NCI-H1105 treated with DMSO at 0.1 percent for 48 hours (cell line): ENCODE results near the gene UBAC2.

ENCODE experiments used
- DNase-seq: peaks from one replicate; lab custom pipeline; 2025; lab: John Stamatoyannopoulos, UW

Gene UBAC2

DNA sequence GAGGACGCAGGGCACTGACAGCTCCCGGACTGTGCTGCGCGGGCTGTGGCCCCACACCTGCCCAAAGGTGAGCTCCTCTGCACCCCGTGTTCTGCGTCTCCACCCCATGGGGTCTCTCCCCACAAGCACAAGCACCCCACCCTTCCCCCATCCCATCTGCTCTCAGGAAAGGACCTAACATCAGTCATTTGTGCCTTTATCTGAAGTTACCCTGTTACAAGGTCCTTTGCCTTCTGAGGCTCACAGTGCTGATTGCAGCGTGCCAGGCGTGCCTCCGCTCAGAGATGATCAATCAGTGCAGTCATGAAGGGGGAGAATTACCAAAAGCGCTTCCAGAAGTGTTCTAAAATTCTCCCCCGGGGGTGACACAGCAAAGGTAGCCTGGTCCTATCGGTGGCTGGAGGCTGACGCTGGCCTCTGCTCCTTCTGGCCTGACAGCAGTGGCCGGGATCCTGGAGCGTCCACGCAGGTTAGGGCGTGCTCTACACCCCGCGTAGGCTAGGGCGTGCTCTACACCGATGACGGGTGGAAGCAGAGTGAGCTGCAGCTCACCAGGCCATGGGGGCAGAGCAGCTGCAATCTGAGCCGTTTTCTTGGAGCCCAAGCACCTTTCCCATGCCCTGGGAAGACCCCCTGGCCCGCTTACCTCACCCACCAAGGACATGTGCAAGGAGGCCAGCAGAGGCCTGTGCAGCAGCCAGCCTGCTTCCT lies 215.9 kb downstream of the UBAC2 start:
- DNase-seq, result no peak

DNA sequence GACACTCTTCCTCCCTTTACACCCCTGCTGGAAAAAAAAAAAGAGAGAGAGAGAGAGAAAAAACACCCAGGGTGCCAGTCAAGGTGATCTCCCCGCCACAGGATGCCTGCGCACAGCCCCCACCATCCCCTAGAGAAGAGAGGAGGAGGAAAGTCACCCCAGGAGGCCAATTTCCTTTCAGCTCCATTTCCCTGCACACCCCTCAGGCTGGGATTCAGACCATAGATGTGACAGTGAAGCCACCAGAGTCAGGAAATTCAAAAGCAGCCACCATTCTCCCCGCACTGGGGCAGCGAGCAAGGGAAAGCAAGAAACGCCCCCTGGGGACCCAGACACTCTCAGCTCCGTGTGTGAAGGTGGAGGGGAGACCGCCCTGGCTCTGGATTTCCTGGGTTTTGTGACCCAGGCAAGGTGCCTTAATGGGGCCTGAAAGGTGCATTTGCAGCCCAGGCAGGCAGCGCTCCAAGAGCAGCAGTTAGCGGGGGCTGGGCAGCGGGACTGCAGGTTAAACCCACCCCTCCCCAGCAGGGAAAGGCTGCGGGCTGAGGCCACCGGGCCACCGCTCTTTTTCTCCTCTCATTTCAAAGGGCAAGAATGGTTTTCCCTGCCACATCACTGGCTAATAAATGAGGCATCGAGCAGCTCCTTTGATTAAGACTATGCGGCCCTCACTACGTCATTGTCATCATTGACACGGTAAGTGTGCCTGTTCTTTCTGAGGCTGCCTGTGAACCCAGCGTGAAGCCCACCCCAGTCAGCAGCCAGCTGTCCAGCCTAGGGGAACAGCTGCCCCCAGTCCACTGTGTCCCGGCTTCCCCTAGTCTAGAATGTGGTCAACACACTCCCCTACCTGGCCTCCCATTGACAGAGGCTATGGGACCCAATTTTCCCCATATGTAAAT lies 216.8 kb downstream of the UBAC2 start:
- DNase-seq, result no peak

DNA sequence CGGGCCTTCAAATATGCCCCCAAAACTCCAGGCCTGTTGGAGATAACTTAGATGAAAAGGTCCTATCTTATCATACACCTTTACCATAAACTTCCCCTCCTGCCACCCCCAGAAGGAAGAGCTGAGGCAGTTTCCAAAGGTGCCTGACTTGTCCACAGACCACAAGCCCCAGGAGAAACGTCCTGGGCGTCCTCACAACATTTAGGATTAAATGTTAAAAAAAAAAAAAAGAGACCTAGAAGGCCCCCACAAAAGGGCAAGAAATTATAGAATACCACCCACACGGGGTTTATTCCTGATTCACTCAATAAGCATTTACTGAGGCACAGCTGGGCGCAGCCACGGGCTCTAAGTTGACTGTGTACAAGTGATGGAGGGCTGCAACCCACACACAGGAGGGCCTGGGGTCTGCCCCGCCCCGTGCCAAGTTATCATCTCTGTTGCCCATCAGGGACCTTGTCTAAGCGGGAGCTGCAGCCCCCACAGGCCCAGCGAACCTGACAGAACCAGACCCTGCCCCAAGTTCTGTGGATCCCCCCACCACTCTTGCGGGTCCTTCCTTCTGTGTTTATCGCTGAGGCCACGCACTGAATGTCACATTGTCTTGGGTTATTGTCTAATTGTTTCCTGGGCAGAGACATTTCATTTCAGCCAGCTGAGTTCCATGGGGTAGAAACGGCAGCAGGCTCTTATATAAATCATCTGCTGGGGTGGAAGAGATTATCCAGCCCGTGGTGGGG lies 217.6 kb downstream of the UBAC2 start:
- DNase-seq, result no peak

DNA sequence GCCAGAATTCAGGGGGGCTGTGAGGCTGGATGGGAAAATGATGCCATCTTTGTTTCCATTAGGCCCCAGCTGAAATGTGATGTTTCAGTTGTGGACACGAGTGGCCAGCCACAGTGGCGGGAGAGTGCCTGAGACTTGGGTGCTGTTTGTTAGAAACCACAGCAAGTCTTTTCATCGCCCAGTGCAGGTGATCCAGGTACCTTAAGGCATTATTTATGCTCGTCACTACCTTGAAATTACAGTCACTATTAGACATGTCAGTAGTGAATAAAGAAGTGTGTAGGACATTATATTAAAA lies 218.1 kb downstream of the UBAC2 start:
- no peak for DNase-seq

DNA sequence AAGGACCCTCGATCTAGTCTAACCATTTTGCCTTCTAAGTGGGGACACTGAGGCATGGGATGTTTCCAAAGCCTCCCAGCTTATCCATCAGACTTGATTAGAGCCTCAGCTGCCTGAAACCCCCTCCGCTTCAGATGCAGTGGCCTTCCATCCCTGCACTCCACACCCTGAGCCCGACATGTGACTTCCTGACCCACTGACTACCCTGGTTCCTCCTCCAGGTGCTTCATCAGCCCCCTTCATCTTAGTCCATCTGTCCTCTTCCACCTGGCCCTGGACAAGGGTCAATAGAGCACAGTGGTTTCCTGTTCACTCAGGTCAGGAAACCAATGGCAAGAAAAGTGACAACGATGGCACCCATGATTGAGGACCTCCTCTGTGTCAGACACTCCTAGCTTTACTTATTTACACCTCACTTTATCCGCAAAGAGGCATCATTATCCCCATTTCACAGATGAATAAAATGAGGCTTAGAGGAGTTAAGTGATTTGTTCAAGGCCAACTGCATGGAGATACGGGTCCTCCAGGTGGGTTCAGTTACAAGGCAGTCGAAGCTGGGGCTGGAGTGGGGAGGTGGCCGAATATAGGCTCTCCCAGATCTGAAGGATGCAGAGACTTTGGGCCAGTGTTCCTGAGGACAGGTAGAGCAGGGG lies 219.1 kb downstream of the UBAC2 start:
- no peak for DNase-seq

DNA sequence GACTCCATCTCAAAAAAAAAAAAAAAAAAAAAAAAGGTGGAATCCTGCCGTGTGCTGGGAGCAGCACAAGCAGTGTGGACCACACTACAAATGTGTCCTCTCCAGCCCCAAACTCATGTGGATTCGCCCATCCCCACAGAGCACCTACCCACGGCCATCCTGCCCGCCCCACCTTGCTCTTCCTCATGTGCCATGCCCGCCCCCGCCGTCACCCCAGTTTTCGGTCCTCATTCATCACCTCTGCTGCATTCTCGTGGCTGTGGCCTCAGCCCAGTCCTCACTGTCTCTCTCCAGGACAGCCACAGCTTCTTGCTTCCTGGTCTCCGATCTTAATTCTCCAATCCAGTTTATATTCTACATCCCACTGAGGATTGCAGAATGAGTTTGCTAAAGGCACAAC lies 220.6 kb downstream of the UBAC2 start:
- DNase-seq, result no peak

DNA sequence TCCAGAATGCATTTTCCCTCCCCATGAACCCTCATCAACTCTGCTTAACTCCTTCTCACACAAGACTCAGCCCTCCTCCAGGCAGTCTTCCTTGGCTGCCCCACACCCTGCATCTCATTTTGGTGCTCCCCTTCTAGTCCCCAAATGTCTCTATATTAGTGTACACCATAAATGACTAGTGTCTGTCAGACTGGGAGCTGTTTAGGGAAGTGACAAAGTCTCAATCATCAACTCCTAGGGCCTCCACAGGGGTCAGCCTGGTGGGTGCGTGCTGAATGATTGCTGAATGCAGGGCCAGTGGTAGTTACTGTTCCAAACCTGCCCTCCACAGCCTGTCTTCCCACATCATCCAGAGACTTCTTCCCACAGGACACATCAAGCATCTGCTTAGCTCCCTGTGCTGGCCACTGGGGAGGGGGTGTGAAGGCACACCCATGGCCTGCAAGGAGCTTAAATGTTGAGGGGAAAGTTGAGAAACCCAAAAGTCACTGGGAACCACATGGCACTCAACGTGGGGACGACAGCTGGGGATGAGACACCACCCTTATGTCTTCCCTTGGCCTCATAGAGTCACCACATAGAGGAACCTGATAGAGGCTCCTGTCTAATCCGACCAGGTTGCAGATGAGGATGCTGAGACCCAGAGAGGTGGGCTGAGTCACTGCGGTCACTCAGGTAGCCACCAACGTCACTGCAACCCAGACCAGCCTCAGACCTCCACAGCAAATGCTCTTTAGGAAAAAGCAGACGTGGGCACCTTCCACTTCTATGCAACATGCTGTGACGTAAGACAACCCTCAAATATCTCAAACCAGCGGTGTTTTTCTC lies 221.3 kb downstream of the UBAC2 start:
- DNase-seq, result no peak

DNA sequence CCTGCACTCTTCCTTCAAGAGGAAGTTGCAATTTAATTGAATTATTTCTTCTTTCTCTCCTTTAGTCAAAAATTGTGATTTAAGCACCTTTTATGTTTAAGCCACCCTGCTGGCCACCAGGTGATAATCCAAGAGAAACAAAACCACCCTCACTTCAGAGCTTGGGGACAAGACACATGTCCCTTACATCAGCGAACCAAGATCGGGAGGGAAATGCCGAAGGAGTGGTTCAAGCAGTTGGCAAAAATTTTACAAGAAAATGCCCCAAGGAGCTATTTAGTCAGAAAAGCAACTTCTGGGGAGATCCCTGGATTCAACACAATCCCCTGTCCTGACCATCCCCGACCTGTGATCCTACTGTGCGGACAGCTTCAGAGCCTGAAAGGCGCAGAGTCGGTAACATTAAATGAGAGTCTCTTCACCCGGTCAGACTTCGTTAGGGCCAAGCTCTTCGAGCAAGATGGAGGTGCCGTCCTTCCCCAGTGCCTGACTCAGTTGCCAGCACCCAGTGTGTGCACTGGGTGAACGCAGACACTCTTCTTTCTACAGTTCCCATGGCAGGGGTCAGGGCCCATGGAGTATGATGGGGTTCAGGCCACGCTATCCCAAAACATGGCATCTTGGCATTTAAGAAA lies 222.0 kb downstream of the UBAC2 start:
- DNase-seq, result no peak

DNA sequence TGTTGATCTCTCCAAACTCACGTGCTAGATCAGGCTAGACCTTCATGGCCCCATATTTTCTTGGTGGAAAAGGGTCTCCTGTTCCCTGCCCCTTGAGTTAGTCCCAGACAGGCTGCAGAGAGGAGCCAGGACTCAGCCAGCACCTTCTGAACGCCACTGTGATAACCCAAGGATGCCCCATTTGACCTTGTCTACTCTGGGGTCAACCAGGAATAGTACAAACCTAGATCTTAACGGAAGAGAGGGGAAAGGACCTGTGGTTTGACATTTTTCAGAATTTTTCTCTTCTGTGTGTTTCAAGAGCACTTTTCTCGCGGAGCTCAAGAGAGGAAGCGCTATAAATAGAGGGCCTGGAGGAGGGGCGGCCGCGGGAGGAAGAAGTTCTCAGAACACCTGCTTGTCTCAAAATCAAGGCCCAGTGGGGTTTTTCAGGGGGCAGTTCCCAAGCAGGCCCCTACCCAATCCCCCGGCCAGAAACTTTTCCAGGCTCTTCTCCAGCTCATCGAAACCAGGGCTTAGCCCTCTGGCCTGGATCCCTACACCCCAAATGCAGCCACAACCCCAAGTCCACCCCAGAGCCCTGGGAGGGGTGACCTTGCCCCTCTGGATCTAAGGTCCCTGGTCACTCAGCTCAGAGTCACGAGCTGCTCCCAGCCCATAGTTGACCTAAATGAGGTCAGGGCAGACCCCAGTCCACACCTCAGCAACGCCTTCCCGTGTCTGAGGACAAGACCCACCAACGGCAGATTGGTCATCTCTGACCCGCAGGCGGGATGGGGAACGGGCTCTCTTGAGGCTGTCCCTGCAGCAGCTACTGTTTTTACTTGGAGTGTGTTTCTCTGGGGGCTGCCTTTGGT lies 225.1 kb downstream of the UBAC2 start:
- no peak for DNase-seq

DNA sequence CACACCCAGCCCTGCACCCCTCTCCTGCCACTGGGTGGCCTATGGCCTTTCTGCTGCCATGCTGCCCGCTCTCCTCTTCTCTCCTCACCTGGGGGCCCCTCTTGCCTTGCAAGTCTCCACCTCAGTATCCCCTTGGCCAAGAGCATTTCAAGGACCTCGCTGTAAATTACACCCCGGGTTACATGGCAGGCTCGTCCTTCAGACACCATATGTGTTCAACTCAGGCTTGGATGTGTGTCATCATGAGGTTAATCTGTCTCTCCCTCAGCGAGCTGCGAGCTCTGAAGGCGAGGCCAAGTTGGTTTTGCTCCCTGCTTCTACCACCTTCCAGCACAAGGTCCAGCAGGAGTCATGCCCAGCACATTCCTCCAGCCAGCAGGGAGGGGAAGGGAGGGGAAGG lies 225.8 kb downstream of the UBAC2 start:
- DNase-seq, result no peak

DNA sequence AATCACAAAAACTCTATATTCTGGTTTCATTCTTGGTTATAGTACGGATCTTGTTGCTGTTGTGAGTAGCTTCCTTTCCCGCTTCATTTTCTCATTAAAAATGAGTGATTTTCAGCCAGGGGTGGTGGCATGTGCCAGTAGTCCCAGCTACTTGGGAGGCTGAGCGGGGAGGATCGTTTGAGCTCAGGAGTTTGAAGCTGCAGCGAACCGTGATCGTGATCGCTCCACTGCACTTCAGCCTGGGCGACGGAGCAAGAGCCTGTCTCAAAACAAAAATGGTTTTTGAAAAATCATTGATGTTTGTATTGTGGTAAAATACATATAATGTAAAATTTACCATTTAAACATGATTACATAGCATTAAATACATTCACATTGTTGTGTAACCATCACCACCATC lies 229.0 kb downstream of the UBAC2 start:
- no peak for DNase-seq

DNA sequence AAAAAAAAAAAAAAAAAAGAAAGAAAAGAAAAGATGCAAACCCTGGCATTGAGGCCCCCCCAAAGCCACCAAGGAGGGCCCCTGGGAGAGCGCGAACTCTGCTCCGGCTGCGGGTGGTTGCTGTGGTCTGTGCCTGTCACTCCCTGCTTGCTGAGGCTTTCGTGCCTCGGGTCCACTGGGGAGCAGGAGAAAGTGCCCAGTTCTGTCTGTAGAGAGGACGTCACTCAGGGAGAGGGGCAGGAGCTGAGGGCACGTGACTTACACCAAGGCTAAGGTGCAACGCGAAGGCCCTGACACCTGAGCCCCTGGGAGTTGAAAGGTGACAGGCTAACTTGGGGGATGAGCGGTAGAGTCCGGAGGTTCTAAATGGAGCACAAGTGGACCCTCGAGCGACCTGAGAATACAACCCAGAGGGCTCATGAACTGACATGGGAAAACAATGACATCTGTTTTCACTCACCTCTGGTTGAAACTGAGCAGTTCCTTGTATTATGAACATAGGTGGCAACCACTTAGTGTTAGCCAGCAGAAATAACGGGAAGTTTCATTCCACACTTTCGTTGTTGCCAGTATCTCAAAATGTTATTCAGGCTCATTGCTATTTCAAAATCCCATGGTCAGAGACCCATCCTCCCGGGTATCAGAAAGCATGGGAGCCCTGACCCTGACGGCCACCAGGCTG lies 231.4 kb downstream of the UBAC2 start:
- no peak for DNase-seq

DNA sequence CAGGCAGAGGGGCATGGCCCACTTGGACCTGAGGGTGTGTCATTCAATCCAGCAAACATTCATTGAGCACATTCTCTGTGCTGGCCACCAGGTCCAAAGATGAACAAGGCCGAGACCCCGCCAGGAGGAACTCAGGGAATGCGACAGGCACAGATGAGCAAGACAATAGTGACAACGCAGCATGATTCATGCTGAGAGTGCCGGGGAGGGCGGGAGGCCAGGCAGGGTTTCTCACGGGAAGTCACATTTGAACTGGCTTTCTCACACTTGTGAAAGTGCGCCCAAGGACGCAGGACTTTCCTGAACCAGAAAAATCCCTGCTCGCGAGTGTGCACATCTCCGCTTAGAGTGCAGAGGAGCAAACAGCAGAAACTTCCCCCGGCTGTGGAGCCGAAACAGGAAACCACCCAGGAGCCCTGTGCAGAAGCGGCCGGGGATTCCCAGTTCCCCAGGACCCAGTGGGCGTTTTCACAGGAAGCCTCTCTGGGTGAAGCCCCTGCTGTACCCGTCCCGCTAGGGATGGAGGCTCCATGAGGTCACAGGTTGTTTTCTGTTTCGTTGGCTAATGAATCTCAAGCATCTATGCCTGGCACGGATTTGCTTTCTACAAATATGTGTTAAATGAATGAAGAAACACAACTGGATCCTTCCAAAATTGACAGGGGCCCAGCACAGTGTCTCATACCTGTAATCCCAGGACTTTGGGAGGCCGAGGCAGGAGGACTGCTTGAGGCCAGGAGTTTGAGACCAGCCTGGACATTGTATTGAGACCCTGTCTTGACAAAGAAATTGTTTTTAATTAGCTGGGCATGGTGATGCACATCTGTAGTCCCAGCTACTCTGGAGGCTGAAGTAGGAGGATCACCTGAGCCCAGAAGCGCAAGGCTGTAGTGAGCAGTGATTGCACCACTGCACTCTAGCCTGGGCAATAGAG lies 232.2 kb downstream of the UBAC2 start:
- DNase-seq, result no peak

DNA sequence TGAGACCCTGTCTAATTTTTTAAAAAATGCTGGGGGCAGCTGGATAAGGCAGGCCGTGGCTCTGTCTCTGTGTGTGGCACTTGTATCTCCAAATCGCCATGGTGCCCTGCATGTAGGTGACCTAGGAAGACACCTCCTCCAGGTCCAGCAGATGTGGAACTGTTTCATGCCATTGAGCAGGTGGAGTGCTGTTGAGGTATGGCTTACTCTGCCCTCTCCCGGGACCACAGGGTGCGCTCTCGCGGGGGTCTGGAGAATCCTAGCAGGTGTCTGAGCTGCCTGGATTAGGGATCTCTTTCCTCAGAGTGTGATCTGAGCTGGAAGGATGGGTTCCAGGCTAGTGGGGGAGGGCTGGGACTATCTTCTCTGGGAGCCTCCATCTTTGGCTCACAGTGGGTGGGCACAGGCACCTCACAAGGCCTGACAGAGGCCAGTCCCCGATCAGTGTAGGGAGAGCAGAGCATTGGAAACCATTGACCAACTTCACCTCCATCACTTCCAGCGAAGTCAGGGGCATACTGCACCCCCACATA lies 233.0 kb downstream of the UBAC2 start:
- DNase-seq, result no peak

DNA sequence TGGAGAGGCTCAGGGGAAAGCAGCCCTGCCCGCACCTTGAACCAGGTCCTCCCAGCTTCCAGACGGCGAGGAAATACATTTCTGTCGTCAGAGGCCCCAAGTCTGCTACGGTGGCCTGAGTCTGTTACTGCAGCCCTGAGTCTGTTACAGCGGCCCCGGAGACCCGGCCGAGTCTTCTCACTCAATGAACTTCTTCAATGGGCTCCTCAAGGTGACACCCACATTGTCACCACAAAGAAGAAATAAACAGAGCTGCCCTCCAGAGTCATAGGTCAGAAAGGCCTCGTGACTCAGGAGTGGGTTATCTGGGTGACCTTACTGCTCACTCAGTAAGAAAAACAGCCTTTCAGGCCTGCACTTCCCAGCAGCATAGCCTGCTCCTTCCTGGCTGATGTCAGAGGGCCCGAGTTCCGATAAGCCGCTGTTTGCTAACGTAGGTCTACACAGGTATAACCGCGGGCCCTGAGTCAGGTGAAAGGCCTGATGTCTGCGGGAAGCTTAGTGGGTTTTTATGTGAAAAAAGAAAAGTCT lies 233.7 kb downstream of the UBAC2 start:
- DNase-seq, result no peak

DNA sequence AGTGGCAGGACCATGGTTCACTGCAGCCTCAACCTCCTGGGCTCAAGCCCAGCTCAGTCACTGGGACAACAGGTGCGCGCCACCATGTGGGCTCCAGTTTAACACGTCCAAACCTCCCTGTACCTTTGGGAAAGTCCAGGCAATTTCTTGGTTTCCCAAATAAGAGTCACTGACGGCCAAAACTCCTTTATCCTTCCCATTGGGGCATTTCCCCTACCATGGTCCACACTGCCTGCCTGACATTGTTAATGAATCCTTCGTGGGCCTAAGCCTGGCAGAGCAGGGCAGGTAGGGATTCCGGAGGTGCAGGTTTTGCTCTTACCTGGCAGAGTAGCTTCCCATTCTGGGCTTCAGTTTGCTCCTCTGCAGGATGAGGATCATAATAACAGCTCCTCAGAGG lies 234.5 kb downstream of the UBAC2 start:
- no peak for DNase-seq

DNA sequence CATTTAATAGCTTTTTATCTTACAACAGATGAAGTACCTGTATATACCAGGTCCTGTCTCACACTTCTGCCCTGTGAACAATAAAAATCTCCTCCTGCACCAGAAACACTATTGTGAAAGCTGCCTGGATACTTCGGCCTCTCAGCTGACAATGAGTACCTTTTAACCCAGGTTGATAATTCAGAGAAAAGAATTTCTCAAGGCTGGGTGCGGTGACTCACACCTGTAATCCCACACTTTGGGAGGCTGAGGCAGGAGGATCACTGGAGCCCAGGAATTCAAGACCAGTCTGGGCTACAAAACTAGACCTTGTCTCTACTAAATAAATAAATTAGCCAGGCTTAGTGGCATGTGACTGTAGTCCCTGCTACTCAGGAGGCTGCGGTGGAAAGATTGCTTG lies 235.3 kb downstream of the UBAC2 start:
- DNase-seq, result no peak
